ENCODE data around the gene TACC2. TPM values are rescaled to one million over a fixed set of nuclear protein-coding genes. Genes with fewer than 3 reads are reported as not detected.

The TACC2 gene
- total and polyA plus RNA-seq, 2 donors (not counting 3 experiments of a cell fraction or from before 2014, with no cell fraction given): 14.4 to 46.2 TPM

GRCh38 chr10:122259075-122259466 lies 270.1 kb downstream of the TACC2 start:
- Histone ChIP-seq H3K27ac (ENCODE audit: insufficient read depth, low read depth, low read length) (no peak overlapping the region), H3K4me2 (ENCODE audit: insufficient read depth, low read length) (no peak overlapping the region), H3K9me3 (replicated peaks; ENCODE audit: control insufficient read depth, insufficient read depth, low read length) (no peaks in the 10 kb centered on the region), H2AFZ (ENCODE audit: low read depth, low read length) (no peak overlapping the region), H3K9me1 (replicated peaks; ENCODE audit: control insufficient read depth, extremely low read depth, insufficient read depth, low read length) (no peaks in the 10 kb centered on the region), H3K4me1 (ENCODE audit: control insufficient read depth, extremely low read depth, insufficient read depth, low read length) (no peaks in the 10 kb centered on the region), H4K20me1 (replicated peaks; ENCODE audit: control insufficient read depth, extremely low read depth, insufficient read depth, low read length) (no peaks in the 10 kb centered on the region), H3K27me3 (ENCODE audit: control insufficient read depth in 2 of 2, insufficient read depth in 2 of 2, low read length in 2 of 2) (no peaks in the 10 kb centered on the region), H3K4me3 (replicated peaks in 1 of 3; ENCODE audit: insufficient read depth in 1 of 3, low read depth in 1 of 3, low read length in 3 of 3) (no peak overlapping the region), H3K36me3 (ENCODE audit: control insufficient read depth in 2 of 2, extremely low read depth in 1 of 2, insufficient read depth in 2 of 2, low read length in 2 of 2) (no peaks in the 10 kb centered on the region), H3K79me2 (ENCODE audit: control insufficient read depth, insufficient read depth, low read length) (no peaks in the 10 kb centered on the region), H3K9ac (replicated peaks; ENCODE audit: extremely low read depth, insufficient read depth, low read length) (no peak overlapping the region)
- dilution Hi-C loops (cut with MboI; ENCODE audit: extremely low pct_ligation_motif_present, low sequenced_read_pairs): no loop called here
- BruUV-seq (replicated peaks): no TSS peak
- TF ChIP-seq JUN (IDR thresholded peaks at IDR 0.05; ENCODE audit: borderline replicate concordance, insufficient read depth, insufficient read length, low read depth) (no peak), POLR2A (IDR thresholded peaks at IDR 0.05; ENCODE audit: low read depth, low read length) (no peak), MYC (IDR thresholded peaks at IDR 0.05; ENCODE audit: low read depth, low read length) (no peak), EZH2 (IDR thresholded peaks at IDR 0.05; ENCODE audit: borderline replicate concordance, low read depth, low read length, severe bottlenecking) (no peak), POLR2AphosphoS5 (IDR thresholded peaks at IDR 0.05; ENCODE audit: insufficient read depth, low read depth, low read length) (no peak), GATA2 (IDR thresholded peaks at IDR 0.05; ENCODE audit: insufficient read depth, insufficient read length, low read depth, low read length) (no peak), CTCF (IDR thresholded peaks at IDR 0.05; ENCODE audit: extremely low read depth in 1 of 2, insufficient read depth in 1 of 2, low read depth in 1 of 2, low read length in 2 of 2) (no peak), FOS (IDR thresholded peaks at IDR 0.05; ENCODE audit: borderline replicate concordance, insufficient read depth, low read length) (no peak)
- TF ChIP-seq, protein P1, sequence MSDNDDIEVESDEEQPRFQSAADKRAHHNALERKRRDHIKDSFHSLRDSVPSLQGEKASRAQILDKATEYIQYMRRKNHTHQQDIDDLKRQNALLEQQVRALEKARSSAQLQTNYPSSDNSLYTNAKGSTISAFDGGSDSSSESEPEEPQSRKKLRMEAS (IDR thresholded peaks at IDR 0.05; ENCODE audit: insufficient read depth, insufficient read length): no peak
- DNase-seq (ENCODE audit: low read depth, low spot score) (no peak), FAIRE-seq (no peak)
- intact Hi-C loops (cut with micrococcal nuclease): no loop called here
- ChIA-PET POLR2A (no interaction called here), CTCF (interaction anchor here (0.8 to 2.6 kb wide), 4 partner anchors 9 to 306 kb away, joined by 4 to 20 read pairs (median 5); no protein-coding TSS in a partner anchor)
